Measurements from ENCODE around the gene TPTE2.

GRCh38 chr13:19567820-19568534 is 6.6 kb upstream of the TPTE2 start:
- TF ChIP-seq CTCF (IDR thresholded peaks at IDR 0.05) (no peak), POLR2A (IDR thresholded peaks at IDR 0.05) (no peak)
